HEK293 (cell line): ENCODE measurements around the gene SIN3A.

Source experiments
- CTCF ChIA-PET: fragments of 350-600 bp; formaldehyde crosslinking; extraction: SDS; loops from one replicate; lab custom pipeline; 2021; ENCODE audit warnings: antibody characterized with exemption; lab: Yijun Ruan, JAX
- POLR2A ChIA-PET: fragments of 300-600 bp; formaldehyde crosslinking; extraction: SDS; loops from one replicate; lab custom pipeline; 2020; ENCODE audit warnings: antibody characterized with exemption, inconsistent platforms; lab: Yijun Ruan, JAX
- H3K27ac ChIP-seq: fragments of 200-500 bp; sonication (Bioruptor generic); 2 replicates; pipeline ENCODE4 v1.5.1; 2014; ENCODE audit warnings: low read depth, low read length, control low read depth, inconsistent platforms; ENCODE audit errors: extremely low read depth
- H3K36me3 ChIP-seq, 2 experiments: fragments of 200-500 bp in 1 of 2; sonication (Bioruptor generic) in 1 of 2; 1 replicate in 1 of 2; 2 replicates in 1 of 2; pipeline ENCODE4 v1.5.1; 2014 to 2017; ENCODE audit warnings: inconsistent platforms in 2 of 2, low read length in 2 of 2; ENCODE audit not compliant: control insufficient read depth in 2 of 2, insufficient read depth in 1 of 2
- H3K4me1 ChIP-seq: fragments of 200-500 bp; sonication (Bioruptor generic); 2 replicates; pipeline ENCODE4 v1.5.1; 2014; ENCODE audit warnings: mild to moderate bottlenecking, low read length, inconsistent platforms; ENCODE audit not compliant: control insufficient read depth, insufficient read depth
- H3K4me3 ChIP-seq: 2 replicates; pipeline ENCODE4 v1.5.1; 2011; ENCODE audit warnings: low read depth, mild to moderate bottlenecking, control low read depth, low read length, moderate library complexity
- H3K9me3 ChIP-seq: fragments of 200-500 bp; sonication (Bioruptor generic); 2 replicates; pipeline ENCODE4 v1.5.1; 2014; ENCODE audit warnings: low read depth, low read length, inconsistent platforms; ENCODE audit not compliant: control insufficient read depth, insufficient read depth
- BCL6B ChIP-seq: fragments of 450-650 bp; formaldehyde crosslinking; IDR thresholded peaks from 2 replicates; pipeline ENCODE4 v1.5.1; 2017; ENCODE audit warnings: missing biosample characterization, missing genetic modification characterization
- CTCF ChIP-seq: fragments of 450-650 bp; formaldehyde crosslinking; IDR thresholded peaks from 2 replicates; pipeline ENCODE4 v1.5.1; 2016; ENCODE audit warnings: missing biosample characterization, missing genetic modification characterization
- HIC1 ChIP-seq: fragments of 450-650 bp; formaldehyde crosslinking; IDR thresholded peaks from 2 replicates; pipeline ENCODE4 v1.5.1; 2016; ENCODE audit warnings: missing biosample characterization, missing genetic modification characterization
- HOXC10 ChIP-seq: sonication (generic); formaldehyde crosslinking; IDR thresholded peaks from 2 replicates; pipeline ENCODE4 v1.8.1; 2023; ENCODE audit warnings: mild to moderate bottlenecking, missing genetic modification reagents
- PBX3 ChIP-seq: sonication (generic); formaldehyde crosslinking; IDR thresholded peaks from 2 replicates; pipeline ENCODE4 v1.8.1; 2022; ENCODE audit warnings: mild to moderate bottlenecking, moderate library complexity, missing genetic modification reagents
- SCRT2 ChIP-seq: fragments of 450-650 bp; formaldehyde crosslinking; IDR thresholded peaks from 2 replicates; pipeline ENCODE4 v1.5.1; 2016; ENCODE audit warnings: missing biosample characterization, missing genetic modification characterization
- WT1 ChIP-seq: fragments of 450-650 bp; formaldehyde crosslinking; IDR thresholded peaks from 2 replicates; pipeline ENCODE4 v1.5.1; 2016; ENCODE audit warnings: missing biosample characterization, missing genetic modification characterization
- YY1 ChIP-seq: fragments of 450-650 bp; formaldehyde crosslinking; IDR thresholded peaks from 2 replicates; pipeline ENCODE4 v1.5.1; 2018; ENCODE audit warnings: missing biosample characterization, missing genetic modification characterization
- ZBTB48 ChIP-seq: fragments of 450-650 bp; formaldehyde crosslinking; IDR thresholded peaks from 2 replicates; pipeline ENCODE4 v1.5.1; 2016; ENCODE audit warnings: missing biosample characterization, missing genetic modification characterization
- ZBTB49 ChIP-seq: fragments of 450-650 bp; formaldehyde crosslinking; IDR thresholded peaks from 2 replicates; pipeline ENCODE4 v1.5.1; 2016; ENCODE audit warnings: missing biosample characterization, missing genetic modification characterization, low read depth
- ZFP37 ChIP-seq: fragments of 450-650 bp; formaldehyde crosslinking; IDR thresholded peaks from 2 replicates; pipeline ENCODE4 v1.5.1; 2016; ENCODE audit warnings: missing biosample characterization, missing genetic modification characterization
- ZNF10 ChIP-seq: fragments of 450-650 bp; formaldehyde crosslinking; IDR thresholded peaks from 2 replicates; pipeline ENCODE4 v1.5.1; 2017; ENCODE audit warnings: missing biosample characterization, missing genetic modification characterization
- ZNF169 ChIP-seq: fragments of 450-650 bp; formaldehyde crosslinking; IDR thresholded peaks from 2 replicates; pipeline ENCODE4 v1.5.1; 2016; ENCODE audit warnings: missing biosample characterization, missing genetic modification characterization
- ZNF174 ChIP-seq: fragments of 450-650 bp; formaldehyde crosslinking; IDR thresholded peaks from 2 replicates; pipeline ENCODE4 v1.5.0; 2017; ENCODE audit warnings: missing biosample characterization, mild to moderate bottlenecking, missing genetic modification characterization
- ZNF223 ChIP-seq: fragments of 450-650 bp; formaldehyde crosslinking; IDR thresholded peaks from 2 replicates; pipeline ENCODE4 v1.5.1; 2016; ENCODE audit warnings: missing biosample characterization, missing genetic modification characterization
- ZNF311 ChIP-seq: fragments of 450-650 bp; formaldehyde crosslinking; IDR thresholded peaks from 2 replicates; pipeline ENCODE4 v1.5.1; 2017; ENCODE audit warnings: missing biosample characterization, missing genetic modification characterization, borderline replicate concordance
- ZNF341 ChIP-seq: fragments of 450-650 bp; formaldehyde crosslinking; IDR thresholded peaks from 2 replicates; pipeline ENCODE4; 2016; ENCODE audit warnings: low read depth, missing biosample characterization, missing genetic modification characterization
- ZNF366 ChIP-seq: fragments of 450-650 bp; formaldehyde crosslinking; conservative IDR thresholded peaks from 2 replicates; pipeline ENCODE4 v1.5.1; 2016; ENCODE audit warnings: missing biosample characterization, missing genetic modification characterization
- ZNF513 ChIP-seq: fragments of 450-650 bp; IDR thresholded peaks from 2 replicates; pipeline ENCODE4 v1.5.1; 2018; ENCODE audit warnings: missing biosample characterization, missing genetic modification characterization
- ZNF707 ChIP-seq: fragments of 450-650 bp; formaldehyde crosslinking; IDR thresholded peaks from 2 replicates; pipeline ENCODE4 v1.5.1; 2016; ENCODE audit warnings: missing biosample characterization, missing genetic modification characterization
- ZNF76 ChIP-seq: fragments of 450-650 bp; formaldehyde crosslinking; IDR thresholded peaks from 2 replicates; pipeline ENCODE4; 2016; ENCODE audit warnings: low read depth, missing biosample characterization, missing genetic modification characterization, borderline replicate concordance
- ZNF830 ChIP-seq: fragments of 450-650 bp; IDR thresholded peaks from 2 replicates; pipeline ENCODE4 v1.5.0; 2018; ENCODE audit warnings: missing biosample characterization, missing genetic modification characterization, low read depth, mild to moderate bottlenecking, moderate library complexity
- ZSCAN18 ChIP-seq: fragments of 450-650 bp; formaldehyde crosslinking; IDR thresholded peaks from 2 replicates; pipeline ENCODE4 v1.5.1; 2016; ENCODE audit warnings: missing biosample characterization, missing genetic modification characterization

The SIN3A gene

GRCh38 chr15:75349851-75350588, 101.5 kb downstream of the SIN3A start:
- Histone ChIP-seq H3K27ac (no peak overlapping the region), H3K36me3 (peaks cover 18 to 39% of the 10 kb centered on the region in 2 experiments), H3K9me3 (no peaks in the 10 kb centered on the region), H3K4me1 (peaks cover 6% of the 10 kb centered on the region; the same call in 1 of the 2 replicates), H3K4me3 (no peak overlapping the region)
- POLR2A ChIA-PET, result interaction anchor here (1.3 to 5.5 kb wide), 3 partner anchors 13 to 18 kb away, joined by 3 to 55 read pairs (median 31); partner anchors contain the start of gene MAN2C1
- CTCF ChIA-PET, result interaction anchor here (4.7 kb wide), 1 partner anchor 18 kb away, joined by 33 read pairs; the partner anchor contains the start of gene MAN2C1
- TF ChIP-seq ZNF223 (tag by site-specific recombination), result no peak
- peak; percentile 77 for TF ChIP-seq ZNF10 (tag by site-specific recombination)
- TF ChIP-seq SCRT2, result peak; percentile 64
- TF ChIP-seq PBX3 (CRISPR knock-in tag), result no peak
- no peak for TF ChIP-seq CTCF (tag by site-specific recombination)
- no peak for TF ChIP-seq ZNF311 (tag by site-specific recombination)
- no peak for TF ChIP-seq ZNF707 (tag by site-specific recombination)
- TF ChIP-seq ZFP37 (tag by site-specific recombination), result no peak
- TF ChIP-seq YY1, result no peak
- no peak for TF ChIP-seq HOXC10 (CRISPR knock-in tag)
- no peak for TF ChIP-seq BCL6B
- TF ChIP-seq ZNF174 (tag by site-specific recombination), result no peak
- no peak for TF ChIP-seq ZNF513
- no peak for TF ChIP-seq ZNF341 (tag by site-specific recombination)
- TF ChIP-seq ZSCAN18, result no peak
- 0 out of 2 replicates have a peak, but pooled peaks have one; percentile 13 for TF ChIP-seq ZBTB48 (tag by site-specific recombination)
- TF ChIP-seq ZNF830 (tag by site-specific recombination), result no peak
- 0 out of 2 replicates have a peak, but pooled peaks have one; percentile 2 for TF ChIP-seq ZNF76 (tag by site-specific recombination)
- no peak for TF ChIP-seq ZNF169
- TF ChIP-seq HIC1 (tag by site-specific recombination), result no peak
- no peak for TF ChIP-seq ZBTB49 (tag by site-specific recombination)
- TF ChIP-seq WT1 (tag by site-specific recombination), result no peak
- TF ChIP-seq ZNF366 (tag by site-specific recombination), result no peak
